ENCODE results near the gene PHOSPHO2.
"Not testable (repeated sequence)": the region's sequence is repeated elsewhere in the genome, so short reads cannot be mapped to it uniquely, and the experiment has no call there.

DNA sequence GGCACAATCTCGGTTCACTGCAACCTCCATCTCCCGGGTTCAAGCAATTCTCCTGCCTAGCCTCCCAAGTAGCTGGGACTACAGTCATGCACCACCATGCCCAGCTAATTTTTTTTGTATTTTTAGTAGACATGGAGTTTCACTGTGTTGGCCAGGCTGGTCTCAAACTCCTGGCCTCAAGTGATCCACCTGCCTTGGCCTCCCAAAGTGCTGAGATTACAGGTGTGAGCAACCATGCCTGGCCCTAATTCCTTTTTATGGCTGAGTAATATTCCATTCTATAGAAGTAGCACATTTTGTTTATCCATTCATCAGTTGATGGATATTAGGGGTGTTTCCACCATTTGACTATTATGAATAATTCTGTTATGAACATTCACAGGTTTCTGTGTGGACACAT, 9.6 kb upstream of the PHOSPHO2 start:
- TF ChIP-seq POLR2A (IDR thresholded peaks at IDR 0.05), result not testable (repeated sequence)
- TF ChIP-seq, protein P1, sequence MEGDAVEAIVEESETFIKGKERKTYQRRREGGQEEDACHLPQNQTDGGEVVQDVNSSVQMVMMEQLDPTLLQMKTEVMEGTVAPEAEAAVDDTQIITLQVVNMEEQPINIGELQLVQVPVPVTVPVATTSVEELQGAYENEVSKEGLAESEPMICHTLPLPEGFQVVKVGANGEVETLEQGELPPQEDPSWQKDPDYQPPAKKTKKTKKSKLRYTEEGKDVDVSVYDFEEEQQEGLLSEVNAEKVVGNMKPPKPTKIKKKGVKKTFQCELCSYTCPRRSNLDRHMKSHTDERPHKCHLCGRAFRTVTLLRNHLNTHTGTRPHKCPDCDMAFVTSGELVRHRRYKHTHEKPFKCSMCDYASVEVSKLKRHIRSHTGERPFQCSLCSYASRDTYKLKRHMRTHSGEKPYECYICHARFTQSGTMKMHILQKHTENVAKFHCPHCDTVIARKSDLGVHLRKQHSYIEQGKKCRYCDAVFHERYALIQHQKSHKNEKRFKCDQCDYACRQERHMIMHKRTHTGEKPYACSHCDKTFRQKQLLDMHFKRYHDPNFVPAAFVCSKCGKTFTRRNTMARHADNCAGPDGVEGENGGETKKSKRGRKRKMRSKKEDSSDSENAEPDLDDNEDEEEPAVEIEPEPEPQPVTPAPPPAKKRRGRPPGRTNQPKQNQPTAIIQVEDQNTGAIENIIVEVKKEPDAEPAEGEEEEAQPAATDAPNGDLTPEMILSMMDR (IDR thresholded peaks at IDR 0.05), result not testable (repeated sequence)

Data from testis (tissue), 2 donors.